ENCODE measurements around the gene JPH3. TPM values are rescaled to one million over a fixed set of nuclear protein-coding genes. Genes with fewer than 3 reads are reported as not detected.
A peak's percentile ranks its signal among the peaks of the same experiment; 100 is the strongest.

The JPH3 gene
- total and polyA plus RNA-seq, 10 of the 15 experiments (the other 5 are each of a cell fraction or from before 2014, with no cell fraction given): 0.05 TPM; not detected in 9

DNA sequence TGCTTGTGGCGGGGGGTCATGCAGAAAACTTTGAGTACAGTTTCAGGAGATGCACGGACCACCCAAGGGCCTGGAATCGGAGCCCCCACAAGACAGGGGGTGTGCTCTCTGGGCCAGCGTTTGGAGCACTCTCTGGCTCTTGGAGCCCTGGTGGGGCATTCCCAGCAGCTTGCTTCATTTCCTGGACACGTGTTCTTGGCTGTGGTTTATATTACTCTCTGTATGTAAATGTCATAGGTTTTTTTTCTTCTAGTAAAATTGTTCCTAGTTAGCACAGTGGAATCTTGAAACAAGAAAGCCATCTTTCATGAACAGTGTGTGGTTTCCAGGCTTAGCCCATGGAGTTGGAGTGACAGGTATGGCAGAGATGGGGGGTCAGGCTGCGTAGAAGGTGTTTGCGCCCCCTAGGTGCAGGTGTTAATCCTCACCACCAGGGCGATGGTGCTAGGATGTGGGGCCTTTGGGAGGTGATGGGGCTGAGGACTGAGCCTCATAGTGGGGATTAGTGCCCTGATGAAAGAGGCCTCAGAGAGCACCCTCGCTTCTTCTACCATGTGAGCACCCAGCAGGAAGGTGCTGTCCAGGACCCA, 79.8 kb downstream of the JPH3 start:
- no peak overlapping the region; the same call in 1 of the 2 replicates for H2AFZ ChIP-seq (ENCODE audit: control insufficient read depth, low read depth, low read length)
- FAIRE-seq (peak; percentile 54), DNase-seq (ENCODE audit: low read depth, low spot score) (no peak), ATAC-seq (peak; percentile 80)
- no peaks in the 10 kb centered on the region for H3K79me2 ChIP-seq (ENCODE audit: control insufficient read depth, insufficient read depth, low read length)
- 3% methylated on average over 8 of the region's 9 CpGs for WGBS (ENCODE audit: insufficient coverage, insufficient replicate concordance, low lambda C conversion rate, missing lambda C conversion rate)
- intact Hi-C loops (cut with micrococcal nuclease; ENCODE audit: unreplicated experiment): no loop called here
- peaks cover 5% of the 10 kb centered on the region for H3K4me1 ChIP-seq (ENCODE audit: control insufficient read depth, insufficient read depth, low read length)
- H3K4me3 ChIP-seq: no peak overlapping the region
- in situ Hi-C loops (cut with MboI): no loop called here
- H3K4me2 ChIP-seq (ENCODE audit: control insufficient read depth, insufficient read depth): 0 out of 2 replicates have a peak overlapping the region, but pooled peaks have one; percentile 9
- TF ChIP-seq, protein P1, sequence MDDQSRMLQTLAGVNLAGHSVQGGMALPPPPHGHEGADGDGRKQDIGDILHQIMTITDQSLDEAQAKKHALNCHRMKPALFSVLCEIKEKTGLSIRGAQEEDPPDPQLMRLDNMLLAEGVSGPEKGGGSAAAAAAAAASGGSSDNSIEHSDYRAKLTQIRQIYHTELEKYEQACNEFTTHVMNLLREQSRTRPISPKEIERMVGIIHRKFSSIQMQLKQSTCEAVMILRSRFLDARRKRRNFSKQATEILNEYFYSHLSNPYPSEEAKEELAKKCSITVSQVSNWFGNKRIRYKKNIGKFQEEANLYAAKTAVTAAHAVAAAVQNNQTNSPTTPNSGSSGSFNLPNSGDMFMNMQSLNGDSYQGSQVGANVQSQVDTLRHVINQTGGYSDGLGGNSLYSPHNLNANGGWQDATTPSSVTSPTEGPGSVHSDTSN (IDR thresholded peaks at IDR 0.05; ENCODE audit: insufficient replicate concordance, low read depth, low read length): peak; percentile 68
- no peak for TF ChIP-seq TBL1XR1 (IDR thresholded peaks at IDR 0.05; ENCODE audit: low read depth, low read length)
- TF ChIP-seq, protein P2, sequence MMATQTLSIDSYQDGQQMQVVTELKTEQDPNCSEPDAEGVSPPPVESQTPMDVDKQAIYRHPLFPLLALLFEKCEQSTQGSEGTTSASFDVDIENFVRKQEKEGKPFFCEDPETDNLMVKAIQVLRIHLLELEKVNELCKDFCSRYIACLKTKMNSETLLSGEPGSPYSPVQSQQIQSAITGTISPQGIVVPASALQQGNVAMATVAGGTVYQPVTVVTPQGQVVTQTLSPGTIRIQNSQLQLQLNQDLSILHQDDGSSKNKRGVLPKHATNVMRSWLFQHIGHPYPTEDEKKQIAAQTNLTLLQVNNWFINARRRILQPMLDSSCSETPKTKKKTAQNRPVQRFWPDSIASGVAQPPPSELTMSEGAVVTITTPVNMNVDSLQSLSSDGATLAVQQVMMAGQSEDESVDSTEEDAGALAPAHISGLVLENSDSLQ (IDR thresholded peaks at IDR 0.05): peak; percentile 80
- TF ChIP-seq ZNF384 (IDR thresholded peaks at IDR 0.05; ENCODE audit: borderline replicate concordance, low read depth, low read length): peak; percentile 19; the same call in 1 of the 2 replicates
- no peak for TF ChIP-seq NFXL1 (IDR thresholded peaks at IDR 0.05; ENCODE audit: borderline replicate concordance)
- no peak for TF ChIP-seq FOS (IDR thresholded peaks at IDR 0.05; ENCODE audit: borderline replicate concordance, extremely low read depth, insufficient read length)
- TF ChIP-seq, protein P3, sequence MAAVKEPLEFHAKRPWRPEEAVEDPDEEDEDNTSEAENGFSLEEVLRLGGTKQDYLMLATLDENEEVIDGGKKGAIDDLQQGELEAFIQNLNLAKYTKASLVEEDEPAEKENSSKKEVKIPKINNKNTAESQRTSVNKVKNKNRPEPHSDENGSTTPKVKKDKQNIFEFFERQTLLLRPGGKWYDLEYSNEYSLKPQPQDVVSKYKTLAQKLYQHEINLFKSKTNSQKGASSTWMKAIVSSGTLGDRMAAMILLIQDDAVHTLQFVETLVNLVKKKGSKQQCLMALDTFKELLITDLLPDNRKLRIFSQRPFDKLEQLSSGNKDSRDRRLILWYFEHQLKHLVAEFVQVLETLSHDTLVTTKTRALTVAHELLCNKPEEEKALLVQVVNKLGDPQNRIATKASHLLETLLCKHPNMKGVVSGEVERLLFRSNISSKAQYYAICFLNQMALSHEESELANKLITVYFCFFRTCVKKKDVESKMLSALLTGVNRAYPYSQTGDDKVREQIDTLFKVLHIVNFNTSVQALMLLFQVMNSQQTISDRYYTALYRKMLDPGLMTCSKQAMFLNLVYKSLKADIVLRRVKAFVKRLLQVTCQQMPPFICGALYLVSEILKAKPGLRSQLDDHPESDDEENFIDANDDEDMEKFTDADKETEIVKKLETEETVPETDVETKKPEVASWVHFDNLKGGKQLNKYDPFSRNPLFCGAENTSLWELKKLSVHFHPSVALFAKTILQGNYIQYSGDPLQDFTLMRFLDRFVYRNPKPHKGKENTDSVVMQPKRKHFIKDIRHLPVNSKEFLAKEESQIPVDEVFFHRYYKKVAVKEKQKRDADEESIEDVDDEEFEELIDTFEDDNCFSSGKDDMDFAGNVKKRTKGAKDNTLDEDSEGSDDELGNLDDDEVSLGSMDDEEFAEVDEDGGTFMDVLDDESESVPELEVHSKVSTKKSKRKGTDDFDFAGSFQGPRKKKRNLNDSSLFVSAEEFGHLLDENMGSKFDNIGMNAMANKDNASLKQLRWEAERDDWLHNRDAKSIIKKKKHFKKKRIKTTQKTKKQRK (IDR thresholded peaks at IDR 0.05; ENCODE audit: low read depth, low read length): no peak
- TF ChIP-seq CHD2 (IDR thresholded peaks at IDR 0.05; ENCODE audit: borderline replicate concordance, low read depth, low read length): no peak
- TF ChIP-seq CTCF (IDR thresholded peaks at IDR 0.05 in 2 of 3, conservative IDR thresholded peaks at IDR 0.05 in 1 of 3; ENCODE audit: control insufficient read depth in 2 of 3, extremely low read depth in 1 of 3, insufficient read depth in 1 of 3, low read depth in 3 of 3, low read length in 3 of 3): peak; percentile 35 to 53 (median 47)
- peak; percentile 65 for TF ChIP-seq RUNX3 (IDR thresholded peaks at IDR 0.05; ENCODE audit: low read length)
- TF ChIP-seq TCF7 (IDR thresholded peaks at IDR 0.05; ENCODE audit: borderline replicate concordance): no peak
- TF ChIP-seq POU2F2 (IDR thresholded peaks at IDR 0.05; ENCODE audit: borderline replicate concordance, low read depth, low read length): no peak
- ChIA-PET RAD21 (ENCODE audit: unreplicated experiment) (no interaction called here), SMC1A (ENCODE audit: uncharacterized antibody, unreplicated experiment) (no interaction called here), CTCF (no interaction called here), POLR2A (no interaction called here)
- no peaks in the 10 kb centered on the region for H3K9me3 ChIP-seq (replicated peaks; ENCODE audit: control insufficient read depth, insufficient read depth, low read length)
- BruUV-seq (replicated peaks): no TSS peak
- no peaks in the 10 kb centered on the region for H4K20me1 ChIP-seq (ENCODE audit: control insufficient read depth, insufficient read depth)
- no peaks in the 10 kb centered on the region for H3K27me3 ChIP-seq (replicated peaks in 1 of 2; ENCODE audit: control insufficient read depth in 2 of 2, insufficient read depth in 2 of 2, low read length in 1 of 2)
- H3K9ac ChIP-seq (ENCODE audit: control insufficient read depth, insufficient read depth, low read length): no peak overlapping the region
- H3K36me3 ChIP-seq (ENCODE audit: control insufficient read depth in 2 of 2, insufficient read depth in 2 of 2, low read length in 1 of 2): no peaks in the 10 kb centered on the region
- no peak overlapping the region for H3K27ac ChIP-seq (ENCODE audit: control insufficient read depth, insufficient read depth)

Data from GM12878 (cell line).